ENCODE data around the gene DNAJC22.

- TF ChIP-seq CTCF (IDR thresholded peaks at IDR 0.05) (no peak), POLR2AphosphoS5 (IDR thresholded peaks at IDR 0.05; ENCODE audit: low read depth, low read length) (no peak), SMC3 (IDR thresholded peaks at IDR 0.05; ENCODE audit: low read depth, low read length) (no peak)
These were observed 42.7 kb downstream of the DNAJC22 start for GRCh38 chr12:49389387-49389703.

Measured in SK-N-SH (cell line).